Head of caudate nucleus (tissue), 42 donors: ENCODE data around the gene KRT6A.
"Not testable (repeated sequence)": the region's sequence is repeated elsewhere in the genome, so short reads cannot be mapped to it uniquely, and the experiment has no call there.

Experiments used
- DNase-seq, 42 donors: peaks; one replicate each; pipeline versions ENCODE4 v3.0.0 to v3.0.0-alpha.2; 2020 to 2021; ENCODE audit warnings: mixed read lengths in 7 of 42
- intact Hi-C: fragments of 100-400 bp; cut with DNase I; formaldehyde crosslinking; loops from one replicate; pipeline ENCODE4 v1.15.0; 2022

Gene KRT6A

GRCh38 chr12:52514471-52515318 lies 21.6 kb upstream of the KRT6A start:
- peak in 3 of 42 donors; percentile 22 to 30 (median 27) for DNase-seq
- intact Hi-C loops: no loop called here

DNA sequence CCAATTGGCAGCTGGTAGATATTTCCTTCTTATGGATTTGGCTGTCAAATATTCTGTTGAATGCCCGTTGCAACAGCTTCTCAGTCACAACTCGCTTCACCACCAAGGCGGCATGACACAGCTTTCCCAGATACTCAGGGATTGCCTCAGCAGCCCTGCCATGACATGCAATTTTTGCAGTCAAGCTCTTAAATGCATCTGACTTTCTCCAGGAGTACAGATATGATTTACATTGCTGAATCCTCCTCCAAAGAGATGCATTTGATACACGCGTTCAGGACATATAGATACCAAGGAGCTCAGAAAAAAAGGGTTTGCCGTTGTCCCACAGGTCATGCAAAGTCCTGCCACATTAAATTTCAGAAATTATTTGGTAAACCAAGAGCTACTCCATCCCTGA lies 20.7 kb upstream of the KRT6A start:
- no peak for DNase-seq
- intact Hi-C loops: no loop called here

DNA sequence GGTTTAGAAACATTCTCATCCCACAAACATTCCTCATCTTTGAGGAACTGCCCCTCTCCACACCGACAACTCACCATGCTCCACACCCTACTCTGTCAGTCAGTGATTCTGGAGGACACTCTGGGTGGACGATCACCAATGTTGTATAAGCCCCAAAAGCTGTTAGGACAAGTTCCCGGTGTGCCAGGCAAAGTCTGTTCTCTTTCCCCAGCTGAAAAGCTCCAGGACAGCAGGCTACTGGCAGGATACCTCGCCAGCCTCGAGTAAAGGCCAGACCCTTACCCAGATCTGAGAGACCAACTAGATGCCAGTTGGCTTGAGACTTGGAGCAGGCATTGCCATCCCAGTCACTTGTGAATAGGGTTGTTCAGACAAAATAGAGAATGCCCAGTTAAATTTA lies 15.2 kb upstream of the KRT6A start:
- intact Hi-C loops: no loop called here
- DNase-seq: peak in 1 of 42 donors; percentile 27

- intact Hi-C loops: no loop called here
- DNase-seq: peak in 1 of 42 donors; percentile 27
Observed at GRCh38 chr12:52506858-52507715, 14.0 kb upstream of the KRT6A start.

DNA sequence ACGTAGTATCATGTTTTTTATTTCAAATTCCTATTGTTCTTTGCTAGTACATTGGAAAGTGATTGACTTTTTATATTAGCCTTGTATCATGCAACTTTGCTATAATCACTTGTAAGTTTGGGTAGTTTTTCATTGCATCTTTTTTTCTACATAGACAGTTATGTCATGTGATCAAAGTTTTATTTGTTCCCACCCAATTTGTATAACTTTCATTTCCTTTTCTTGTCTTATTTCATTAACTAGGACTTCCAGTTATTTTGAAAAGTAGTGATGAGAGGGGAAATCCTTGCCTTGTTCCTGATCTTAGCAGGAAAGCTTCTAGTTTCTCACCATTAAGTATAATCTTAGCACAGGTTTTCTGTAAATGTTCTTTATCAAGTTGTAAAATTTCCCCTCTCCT lies 9.8 kb upstream of the KRT6A start:
- intact Hi-C loops: no loop called here
- DNase-seq: no peak

DNA sequence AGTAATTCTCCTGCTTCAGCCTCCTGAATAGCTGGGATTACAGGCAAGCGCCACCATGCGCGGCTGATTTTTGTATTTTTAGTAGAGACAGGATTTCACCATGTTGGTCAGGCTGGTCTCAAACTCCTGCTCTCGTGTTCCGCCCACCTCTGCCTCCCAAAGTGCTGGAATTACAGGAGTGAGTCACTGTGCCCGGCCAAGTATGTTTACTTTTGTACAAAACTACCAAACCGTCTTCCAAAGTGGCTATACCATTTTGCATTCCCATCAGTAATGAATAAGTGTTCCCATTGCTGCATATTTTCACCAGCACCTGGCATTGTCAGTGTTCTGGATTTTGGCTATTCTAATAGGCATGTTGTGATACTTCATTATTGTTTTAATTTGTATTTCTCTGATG lies 8.4 kb upstream of the KRT6A start:
- intact Hi-C loops: no loop called here
- DNase-seq: no peak

- intact Hi-C loops, DNase-seq: not testable (repeated sequence)
Observed at GRCh38 chr12:52500574-52500973, 7.5 kb upstream of the KRT6A start.

DNA sequence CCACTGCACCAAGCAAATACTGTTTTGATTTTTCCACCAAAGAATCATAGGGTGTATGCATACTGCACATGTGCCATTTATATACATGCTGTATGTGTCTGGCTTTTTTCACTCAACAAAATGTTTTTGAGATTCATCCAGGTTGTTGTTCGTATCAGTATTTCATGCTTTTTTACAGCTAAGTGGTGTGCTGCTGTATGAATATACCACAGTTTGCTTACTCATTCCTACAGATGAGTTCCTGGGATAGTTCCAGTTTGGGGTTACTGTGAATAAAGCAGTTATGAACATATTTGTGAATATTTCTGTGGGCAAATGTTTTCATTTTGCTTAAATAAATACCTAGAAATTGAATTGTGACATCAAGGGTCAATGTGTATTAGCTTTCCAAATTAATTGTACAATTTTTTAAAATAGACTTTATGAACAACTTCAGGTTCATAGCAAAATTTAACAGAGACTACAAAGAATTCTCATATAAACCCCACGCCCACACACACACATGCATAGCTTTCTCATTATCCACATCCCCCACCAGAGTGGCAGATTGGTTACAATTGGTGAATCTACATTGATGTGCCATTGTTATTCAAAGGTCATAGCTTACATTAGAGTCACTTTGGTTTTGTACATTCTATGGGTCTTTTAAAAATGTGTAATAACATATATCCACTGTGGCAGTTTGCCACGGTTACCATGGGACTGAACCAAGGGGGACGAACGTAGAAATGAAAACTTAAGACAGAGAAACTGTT lies 6.9 kb upstream of the KRT6A start:
- intact Hi-C loops: no loop called here
- no peak for DNase-seq

GRCh38 chr12:52498946-52499345 lies 5.9 kb upstream of the KRT6A start:
- intact Hi-C loops: no loop called here
- DNase-seq: no peak

GRCh38 chr12:52497975-52498374 lies 4.9 kb upstream of the KRT6A start:
- no peak for DNase-seq
- intact Hi-C loops: no loop called here

DNA sequence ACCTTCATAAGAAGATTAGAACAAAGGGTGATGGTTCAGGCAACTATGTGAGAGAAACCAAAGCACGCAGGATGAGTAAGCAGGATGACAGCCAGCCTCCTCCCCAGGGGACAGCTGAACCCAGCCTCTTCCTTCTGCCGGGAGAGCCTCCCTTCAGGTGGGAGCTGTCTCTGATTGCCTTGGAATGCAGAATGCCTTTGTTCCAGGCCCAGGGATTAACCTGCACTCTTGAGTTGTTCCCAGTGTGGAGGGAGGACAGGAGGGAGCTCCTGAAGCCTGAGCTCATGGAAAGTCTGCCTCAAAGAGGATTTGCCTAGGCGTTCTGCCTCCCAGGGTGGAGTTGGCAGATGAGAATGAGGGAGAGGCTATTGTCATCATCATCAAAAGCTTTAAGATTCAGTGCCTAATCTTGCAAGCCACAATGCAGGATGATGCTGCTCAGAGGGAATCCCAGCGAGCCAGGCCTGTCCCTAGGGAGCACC lies 3.6 kb upstream of the KRT6A start:
- intact Hi-C loops: no loop called here
- peak in 2 of 42 donors; percentile 10 to 27 for DNase-seq

DNA sequence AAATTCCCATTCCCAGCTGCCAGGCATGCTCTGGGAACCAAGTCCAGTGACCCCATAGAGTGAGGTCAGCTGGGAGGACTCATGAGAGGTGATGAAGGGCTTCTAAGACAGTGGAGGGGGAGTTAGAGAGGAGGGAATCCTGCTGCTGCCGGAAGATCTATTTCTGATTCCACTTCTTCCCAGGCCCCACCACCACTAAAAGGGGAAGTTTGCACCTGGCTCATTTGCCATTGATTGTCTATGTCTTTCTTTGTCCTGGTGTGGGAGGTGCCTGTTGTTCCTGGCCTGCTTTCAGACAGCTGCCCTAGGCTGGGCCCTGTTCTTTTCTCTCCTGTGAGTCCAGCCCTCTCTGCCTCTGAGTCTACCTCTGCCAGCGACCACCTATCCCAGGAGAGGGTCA lies 3.0 kb upstream of the KRT6A start:
- intact Hi-C loops: no loop called here
- no peak for DNase-seq

- intact Hi-C loops: no loop called here
- peak in 37 of 42 donors; percentile 23 to 86 (median 50) for DNase-seq
Observed at GRCh38 chr12:52495389-52495788, 2.3 kb upstream of the KRT6A start.

- intact Hi-C loops: no loop called here
- DNase-seq: peak in 1 of 42 donors; percentile 45
Observed at GRCh38 chr12:52494518-52494917, 1.5 kb upstream of the KRT6A start.

GRCh38 chr12:52494100-52494499 lies 1.0 kb upstream of the KRT6A start:
- intact Hi-C loops: no loop called here

GRCh38 chr12:52492405-52492804 lies 652 bp downstream of the KRT6A start:
- DNase-seq, intact Hi-C loops: not testable (repeated sequence)

More at GRCh38 chr12:52494100-52494499, 1.0 kb upstream of the KRT6A start:
- DNase-seq: no peak

GRCh38 chr12:52491495-52491894 lies 1.6 kb downstream of the KRT6A start:
- intact Hi-C loops, DNase-seq: not testable (repeated sequence)

GRCh38 chr12:52488736-52489135 lies 4.3 kb downstream of the KRT6A start:
- no peak for DNase-seq
- intact Hi-C loops: no loop called here

GRCh38 chr12:52487744-52488443 lies 5.2 kb downstream of the KRT6A start:
- intact Hi-C loops: not testable (repeated sequence)

More at GRCh38 chr12:52487744-52488443, 5.2 kb downstream of the KRT6A start:
- DNase-seq: not testable (repeated sequence)
